Adrenal gland (tissue), 5 donors: ENCODE data around the gene C1orf232.

Experiments used
- CTCF ChIP-seq, 6 experiments: fragments of 450-650 bp in 4 of 6; fragments of 200-600 bp in 2 of 6; sonication (generic) in 1 of 6; IDR thresholded peaks; 1 replicate in 5 of 6; 2 replicates in 1 of 6; pipeline versions ENCODE4 v1.5.1 to v1.8.0; 2016 to 2021; ENCODE audit warnings: antibody characterized with exemption in 6 of 6, mild to moderate bottlenecking in 2 of 6, moderate library complexity in 1 of 6
- POLR2A ChIP-seq, 2 donors: fragments of 450-650 bp; IDR thresholded peaks; one replicate each; pipeline ENCODE4 v1.6.1; 2017; ENCODE audit warnings: antibody characterized with exemption in 2 of 2, mild to moderate bottlenecking in 2 of 2, moderate library complexity in 1 of 2
- donor health status: DM: no; HTN: no; CAD: no.

GRCh38 chr1:26203642-26204318, 35.0 kb upstream of the C1orf232 start:
- no peak for TF ChIP-seq CTCF (IDR thresholded peaks at IDR 0.05)
- no peak for TF ChIP-seq POLR2A (IDR thresholded peaks at IDR 0.05)
